Measurements from ENCODE around the gene ADPRHL1.

The ADPRHL1 gene

DNA sequence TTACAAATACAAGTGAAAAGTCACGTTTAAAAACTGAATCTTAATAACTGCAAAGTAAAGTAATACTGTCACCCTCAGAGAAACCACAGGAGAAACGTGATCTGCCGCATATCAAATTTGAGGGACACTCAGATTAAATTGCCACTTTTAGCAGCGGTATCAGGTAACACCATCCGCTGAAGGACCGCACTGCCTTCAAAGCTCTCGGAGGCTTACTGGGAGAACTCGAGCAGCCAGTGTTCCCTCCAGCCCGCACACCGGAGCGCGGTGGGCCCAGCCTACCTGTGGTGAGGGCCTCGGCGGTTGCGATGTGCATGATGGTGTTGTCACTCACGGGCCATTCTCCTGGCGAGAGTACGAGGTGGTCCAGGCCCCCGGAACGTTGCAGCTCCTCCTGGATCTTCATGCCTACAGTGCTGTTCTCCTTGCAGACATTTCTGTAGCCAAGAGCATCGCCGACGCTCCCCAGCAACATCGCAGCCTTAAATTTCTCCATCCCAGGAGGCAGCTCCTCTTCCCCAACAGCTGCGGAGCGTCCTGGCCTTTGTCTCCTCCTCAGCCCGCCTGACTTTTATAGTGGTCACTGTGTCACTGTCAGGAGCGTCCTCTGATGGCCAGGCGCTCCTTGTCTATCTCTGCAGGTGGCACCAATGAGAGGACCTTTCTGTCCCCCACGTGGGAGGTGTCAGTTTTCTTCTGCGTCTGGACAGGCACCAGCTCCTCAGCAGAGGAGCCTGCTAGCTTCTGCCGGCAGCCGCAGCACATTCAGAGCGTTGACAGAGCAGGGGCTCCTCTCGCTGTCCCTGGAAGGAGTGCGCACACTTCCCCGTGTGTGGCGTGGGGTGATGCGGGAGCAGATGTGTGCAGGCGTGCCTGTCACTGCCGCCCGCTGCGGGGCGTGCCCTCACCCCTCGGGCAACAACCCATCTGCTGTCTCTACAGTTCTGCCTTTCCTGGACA lies at the start of gene ADPRHL1:
ADPRHL1 (minus strand) TSS at position 547 of the 960 bp plus-strand sequence; CDS start at position 496, 51 bp downstream.
- FAIRE-seq, result no peak

DNA sequence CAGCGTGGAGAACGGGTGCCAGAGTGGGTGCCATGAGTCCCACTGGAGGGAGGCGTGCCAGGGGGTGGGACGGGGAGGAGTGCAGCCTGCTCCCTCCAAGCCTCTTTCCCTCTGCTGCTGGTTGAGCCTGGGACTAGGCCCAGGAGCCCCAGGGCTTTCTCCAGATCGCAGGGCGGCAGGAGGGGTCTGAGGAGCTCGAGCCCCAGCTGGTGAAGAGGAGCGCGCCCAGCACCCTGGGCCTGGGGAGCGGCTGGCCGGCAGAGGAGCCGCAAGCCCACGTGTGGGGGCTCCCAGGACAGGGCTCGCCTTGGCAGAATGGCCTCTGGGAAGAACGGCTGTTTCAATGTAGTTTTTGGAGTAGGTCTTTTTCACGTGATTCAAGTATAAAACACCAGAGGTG lies 49.4 kb upstream of the ADPRHL1 start:
- FAIRE-seq, result no peak

DNA sequence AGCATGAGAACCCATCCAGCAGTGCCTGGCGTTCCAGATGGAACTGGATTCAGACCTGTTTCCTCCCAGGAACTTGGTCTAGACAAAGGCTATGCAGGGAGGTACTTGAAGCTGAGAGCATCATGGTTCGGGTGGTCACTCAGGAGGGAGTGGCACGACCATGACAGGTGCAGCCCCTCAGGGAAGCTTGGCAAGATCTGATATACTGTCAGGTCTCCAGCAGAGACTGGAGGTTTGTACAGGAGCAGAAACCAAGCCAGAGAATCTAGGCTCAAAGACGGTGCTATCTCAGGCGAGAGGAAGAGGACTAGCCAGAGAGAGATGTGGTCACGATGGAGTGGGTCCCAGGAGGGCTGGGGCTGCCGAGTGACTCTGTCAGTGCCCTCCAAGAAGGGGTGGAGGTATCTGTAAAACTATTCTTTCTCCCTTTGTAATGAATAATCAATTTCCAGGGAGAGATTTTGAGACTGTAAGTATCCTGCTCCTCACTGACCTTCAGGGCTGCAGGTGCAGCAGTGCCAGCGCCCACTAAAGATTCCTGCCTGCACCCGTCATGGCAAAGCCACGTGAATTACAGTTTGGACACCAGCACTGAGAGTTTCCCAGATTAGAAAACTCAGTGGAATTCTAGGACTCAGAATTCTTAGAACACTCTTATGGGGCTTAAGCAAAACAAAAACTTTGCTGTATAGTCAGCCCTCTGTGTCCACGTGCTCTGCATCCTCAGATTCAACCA lies 47.4 kb upstream of the ADPRHL1 start:
- FAIRE-seq, result no peak

DNA sequence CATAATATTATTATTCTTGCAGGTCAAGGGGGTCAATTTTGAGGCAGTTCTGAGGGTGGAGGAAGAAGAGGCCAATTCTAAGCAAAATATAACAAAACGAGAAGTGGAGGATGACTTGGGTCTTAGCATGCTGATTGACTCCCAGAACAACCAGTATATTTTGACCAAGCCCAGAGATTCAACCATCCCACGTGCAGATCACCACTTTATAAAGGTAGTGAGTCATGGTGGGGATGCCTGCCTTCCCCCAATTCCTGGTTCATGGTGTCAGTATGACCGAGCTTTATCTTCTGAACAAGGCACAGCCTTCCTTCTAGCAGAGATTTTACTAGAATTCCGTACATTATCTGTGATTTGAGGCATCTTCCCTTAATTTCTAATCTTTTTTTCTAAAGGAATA lies 46.6 kb upstream of the ADPRHL1 start:
- no peak for FAIRE-seq

DNA sequence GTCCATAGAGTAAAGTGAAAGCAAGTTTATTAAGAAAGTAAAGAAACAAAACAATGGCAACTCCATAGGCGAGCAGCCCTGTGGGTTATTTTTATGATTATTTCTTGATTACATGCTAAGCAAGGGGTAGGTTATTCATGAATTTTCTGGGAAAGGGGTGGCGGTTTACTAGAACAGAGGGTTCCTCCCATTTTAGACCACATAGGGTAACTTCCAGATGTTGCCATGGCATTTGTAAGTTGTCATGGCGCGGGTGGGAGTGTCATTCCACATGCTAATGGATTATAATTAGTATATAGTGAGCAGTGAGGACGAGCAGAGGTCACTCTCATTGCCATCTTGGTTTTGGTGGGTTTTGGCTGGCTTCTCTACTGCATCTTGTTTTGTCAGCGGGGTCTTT lies 45.6 kb upstream of the ADPRHL1 start:
- FAIRE-seq, result no peak

DNA sequence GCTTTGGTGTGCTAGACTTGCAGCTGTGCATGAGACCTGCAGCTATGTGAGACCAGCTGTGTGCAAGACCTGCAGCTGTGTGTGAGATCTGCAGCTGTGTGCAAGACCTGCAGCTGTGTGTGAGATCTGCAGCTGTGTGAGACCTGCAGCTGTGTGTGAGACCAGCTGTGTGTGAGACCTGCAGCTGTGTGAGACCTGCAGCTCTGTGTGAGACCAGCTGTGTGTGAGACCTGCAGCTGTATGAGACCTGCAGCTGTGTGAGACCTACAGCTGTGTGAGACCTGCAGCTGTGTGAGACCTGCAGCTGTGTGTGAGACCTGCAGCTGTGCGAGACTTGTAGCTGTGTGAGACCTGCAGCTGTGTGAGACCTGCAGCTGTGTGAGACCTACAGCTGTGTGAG lies 43.9 kb upstream of the ADPRHL1 start:
- no peak for FAIRE-seq

DNA sequence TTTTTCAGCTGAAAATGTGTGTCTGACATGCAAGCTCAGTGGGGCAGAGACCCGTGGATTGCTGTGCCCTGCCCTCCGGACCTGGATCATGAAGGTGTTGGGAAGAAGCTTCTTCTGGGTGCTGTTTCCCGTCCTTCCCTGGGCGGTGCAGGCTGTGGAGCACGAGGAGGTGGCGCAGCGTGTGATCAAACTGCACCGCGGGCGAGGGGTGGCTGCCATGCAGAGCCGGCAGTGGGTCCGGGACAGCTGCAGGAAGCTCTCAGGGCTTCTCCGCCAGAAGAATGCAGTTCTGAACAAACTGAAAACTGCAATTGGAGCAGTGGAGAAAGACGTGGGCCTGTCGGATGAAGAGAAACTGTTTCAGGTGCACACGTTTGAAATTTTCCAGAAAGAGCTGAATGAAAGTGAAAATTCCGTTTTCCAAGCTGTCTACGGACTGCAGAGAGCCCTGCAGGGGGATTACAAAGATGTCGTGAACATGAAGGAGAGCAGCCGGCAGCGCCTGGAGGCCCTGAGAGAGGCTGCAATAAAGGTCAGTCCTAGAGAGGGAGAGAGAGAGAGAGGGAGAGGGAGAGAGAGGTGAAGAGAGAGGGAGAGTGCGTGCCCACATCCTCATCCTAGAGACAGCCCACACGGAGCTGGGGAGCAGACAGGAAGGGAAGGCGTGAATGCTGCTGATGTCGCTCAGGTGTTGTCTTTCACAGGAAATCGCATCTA lies 42.4 kb upstream of the ADPRHL1 start:
- FAIRE-seq, result no peak

DNA sequence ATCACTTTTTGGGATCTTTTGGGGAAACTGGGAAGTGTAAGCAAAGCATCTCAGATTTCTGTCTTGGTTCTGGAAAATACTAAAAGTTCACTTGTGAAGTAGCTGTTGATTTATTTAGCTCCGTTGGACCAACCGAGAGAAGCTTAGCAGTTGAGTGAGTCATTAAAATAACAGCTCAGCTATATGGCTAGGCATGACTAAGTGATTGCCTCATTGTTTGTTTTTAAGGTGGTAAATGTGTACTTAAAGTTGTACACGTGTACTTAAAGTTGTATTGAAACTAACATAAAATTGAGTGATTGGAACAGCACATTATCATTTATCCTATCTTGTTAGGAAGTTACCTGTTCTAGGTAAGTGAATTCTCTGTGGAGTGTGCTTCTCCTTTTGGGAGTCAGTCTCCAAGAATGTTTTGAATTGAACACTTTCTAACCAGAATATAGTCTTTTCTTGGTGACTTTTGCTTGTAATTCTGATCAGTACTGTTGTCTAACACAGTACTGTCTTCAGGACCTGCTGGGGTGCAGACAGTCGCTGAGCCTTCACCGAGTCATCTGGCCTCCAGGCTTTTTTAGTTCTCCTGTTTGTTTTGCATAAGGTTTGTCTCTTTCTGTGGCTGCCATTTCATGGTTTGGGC lies 40.1 kb upstream of the ADPRHL1 start:
- peak; percentile 99 for FAIRE-seq

DNA sequence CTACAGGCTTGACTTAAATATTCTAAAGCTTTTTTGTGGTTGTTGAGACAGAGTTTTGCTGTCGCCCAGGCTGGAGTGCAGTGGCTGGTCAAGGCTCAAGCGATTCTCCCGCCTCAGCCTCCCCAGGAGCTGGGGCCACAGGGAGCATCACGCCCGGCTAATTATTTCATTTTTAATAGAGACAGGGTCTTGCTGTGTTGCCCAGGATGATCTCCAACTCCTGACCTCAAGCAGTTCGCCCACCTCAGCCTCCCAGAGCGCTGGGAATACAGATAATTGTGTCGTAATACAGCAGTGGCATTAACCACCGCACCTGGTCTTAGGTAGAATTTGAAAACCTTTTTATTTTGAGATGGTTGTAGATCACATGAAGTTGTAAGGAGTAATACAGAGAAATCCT lies 38.7 kb upstream of the ADPRHL1 start:
- FAIRE-seq, result no peak

DNA sequence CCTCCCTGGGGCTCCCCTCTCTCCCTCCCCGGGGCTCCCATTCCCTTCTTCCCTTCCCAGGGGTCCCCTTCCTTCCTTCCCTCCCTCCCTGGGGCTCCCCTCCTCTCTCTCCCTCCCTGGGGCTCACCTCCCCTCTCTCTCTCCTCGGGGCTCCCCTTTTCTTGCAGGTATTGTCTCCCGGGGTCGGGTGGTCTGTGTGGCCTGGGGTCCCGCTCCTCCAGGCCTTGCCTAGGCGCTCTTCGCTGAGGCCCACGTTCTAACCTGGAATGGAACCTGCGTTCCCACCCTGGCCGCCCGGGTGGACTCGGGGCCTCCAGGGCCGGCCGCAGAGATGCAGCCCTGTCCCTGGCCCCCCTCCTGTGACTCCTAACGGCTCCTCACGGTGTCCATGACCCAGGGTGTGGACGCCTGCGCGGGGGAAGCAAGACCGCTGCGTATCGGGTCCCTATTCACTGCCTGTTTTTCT lies 38.2 kb upstream of the ADPRHL1 start:
- FAIRE-seq, result no peak

DNA sequence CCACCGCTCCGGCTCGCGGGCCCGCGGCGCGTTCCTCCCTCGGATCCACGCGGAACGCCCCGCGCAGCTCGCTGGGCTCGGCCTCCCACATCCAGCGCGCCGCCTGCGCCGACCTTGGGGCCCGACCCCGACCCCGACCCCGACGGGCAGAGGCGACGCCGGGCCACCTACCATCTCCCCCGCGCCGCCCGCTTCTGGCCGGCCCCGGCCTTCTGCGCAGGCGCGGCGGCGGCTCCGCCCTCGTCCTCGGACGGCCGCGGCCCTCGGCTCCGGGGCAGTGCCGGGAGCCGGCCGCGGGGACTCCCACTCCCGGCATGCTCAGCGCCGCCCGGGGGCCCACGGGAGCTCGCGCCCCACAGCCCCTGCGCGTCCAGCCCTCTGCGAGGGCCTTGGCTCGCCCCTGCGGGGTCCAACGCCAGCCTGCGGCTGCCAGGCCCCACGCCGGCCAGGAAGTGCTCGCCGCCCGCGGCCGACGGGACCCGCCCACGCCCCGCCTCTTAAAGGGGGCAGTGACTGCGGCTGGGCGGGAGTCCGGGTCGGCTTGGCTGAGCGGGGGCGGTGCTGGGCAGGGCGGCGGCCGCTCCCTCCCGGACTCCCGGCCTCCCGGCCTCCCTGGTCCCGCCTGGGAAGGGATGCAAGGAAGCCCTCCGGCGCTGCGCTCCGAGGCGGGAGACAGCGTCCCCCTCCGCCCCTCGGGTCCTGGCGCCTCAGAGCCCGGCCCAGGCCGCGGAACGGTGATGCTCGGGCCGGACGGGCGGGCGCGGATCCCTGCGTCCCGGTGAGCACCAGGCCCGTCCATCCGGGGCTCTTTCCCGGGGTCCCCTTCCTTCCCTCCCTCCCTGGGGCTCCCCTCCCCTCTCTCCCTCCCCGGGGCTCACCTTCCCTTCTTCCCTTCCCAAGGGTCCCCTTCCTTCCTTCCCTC lies 37.5 kb upstream of the ADPRHL1 start, which contains the start of gene DCUN1D2:
DCUN1D2 (minus strand) TSS at position 216 of the 922 bp plus-strand sequence; CDS start at position 174, 42 bp downstream.
- FAIRE-seq, result no peak

DNA sequence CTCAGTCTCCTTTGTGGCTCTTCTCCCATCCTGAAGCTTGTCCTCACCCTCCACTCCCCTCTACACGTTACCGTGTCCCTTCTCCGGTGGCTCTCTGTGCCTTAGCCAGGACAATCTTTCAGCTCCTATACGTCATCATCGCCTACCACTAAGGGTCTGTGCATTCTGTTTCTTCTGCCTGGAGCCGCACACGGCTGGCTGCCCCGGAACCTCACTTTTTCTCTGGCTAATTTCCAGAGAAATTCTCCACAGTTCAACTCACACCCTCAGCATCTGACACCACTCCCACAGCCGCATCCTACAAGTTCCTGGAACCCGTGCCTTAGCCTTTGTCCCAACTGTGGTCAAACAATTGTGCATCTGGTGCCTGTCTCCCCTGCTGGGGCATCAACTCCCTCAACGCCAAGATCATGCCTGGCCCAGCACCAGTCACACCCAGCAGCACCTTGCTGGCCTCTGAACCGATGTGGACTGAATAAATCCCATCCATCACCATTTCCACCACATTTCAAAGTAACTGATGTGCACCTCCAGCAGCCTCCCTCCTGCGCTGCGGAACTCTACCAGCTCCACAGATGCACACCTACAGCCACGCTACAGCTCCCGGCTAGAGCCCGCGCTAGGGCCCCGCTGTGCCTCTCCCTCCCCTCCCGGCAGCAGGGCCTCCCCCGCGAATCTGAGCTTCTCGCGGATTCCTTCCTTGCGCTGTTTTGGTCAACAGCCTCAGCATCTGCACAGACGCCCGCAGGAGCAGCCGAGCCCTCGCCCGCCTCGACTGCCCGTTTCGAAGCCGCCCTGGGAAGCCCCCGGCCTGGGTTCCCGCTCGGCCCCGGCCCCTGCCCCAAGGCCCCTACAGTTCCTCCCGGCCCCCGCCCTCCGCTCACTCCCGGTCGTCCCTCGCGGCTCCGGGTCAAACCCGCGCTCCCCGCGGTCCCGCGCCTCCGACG lies 36.5 kb upstream of the ADPRHL1 start:
- FAIRE-seq, result no peak

DNA sequence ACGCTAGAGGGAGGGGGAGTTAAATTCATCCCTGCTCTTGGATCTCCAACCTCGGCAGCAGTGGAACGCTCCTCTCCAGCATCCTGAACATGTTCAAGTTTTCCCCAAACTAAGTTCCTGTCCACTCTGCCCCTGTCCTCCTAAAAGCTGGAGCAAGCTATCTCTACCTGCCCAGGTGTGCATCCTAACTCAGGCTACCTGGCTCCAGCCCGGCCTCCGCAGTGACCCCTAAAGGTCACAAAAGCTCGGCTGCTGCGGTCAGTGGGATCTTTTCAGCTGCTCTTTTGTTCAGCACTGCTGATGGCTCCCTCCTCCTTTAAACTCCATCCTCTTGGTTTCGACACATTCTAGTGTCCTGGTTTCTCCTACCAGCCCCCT lies 35.9 kb upstream of the ADPRHL1 start:
- no peak for FAIRE-seq

DNA sequence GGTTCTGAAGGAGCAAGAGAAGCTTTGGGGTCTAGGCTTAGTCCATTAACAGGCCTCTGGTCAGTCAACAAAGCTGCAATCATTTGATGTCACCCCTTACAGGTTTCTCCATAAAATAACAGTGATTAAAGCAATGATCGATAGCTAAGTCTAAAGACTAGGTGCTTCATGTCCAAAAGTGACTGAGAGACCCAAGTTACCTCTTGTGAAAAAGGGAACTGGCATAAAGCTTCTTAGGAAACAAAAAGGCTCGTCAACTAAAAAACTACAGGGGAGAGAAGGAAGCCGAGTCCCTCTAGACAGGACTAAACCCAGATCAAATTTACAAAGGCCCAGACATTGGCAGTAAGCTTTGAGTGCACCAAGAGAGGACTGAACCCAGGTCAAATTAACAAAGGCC lies 35.0 kb upstream of the ADPRHL1 start:
- FAIRE-seq, result no peak

DNA sequence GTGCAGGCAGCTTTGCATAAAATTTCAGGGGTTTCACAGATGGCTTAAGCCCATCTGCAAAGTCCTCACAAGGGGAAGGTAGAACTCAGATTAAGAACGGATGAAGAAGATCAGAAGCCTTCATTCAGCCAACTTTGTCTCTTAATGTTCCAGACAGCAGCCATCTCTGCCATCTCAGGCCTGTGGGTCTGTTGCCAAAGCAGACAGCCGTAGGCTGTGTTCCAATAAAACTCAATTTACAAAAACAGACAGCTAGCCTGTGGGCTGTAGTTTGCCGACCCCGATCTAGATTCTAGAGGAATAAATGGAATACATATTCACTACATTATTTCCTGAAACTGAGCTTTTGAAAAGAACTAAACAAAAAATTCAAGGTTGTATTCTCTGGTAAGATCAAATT lies 33.4 kb upstream of the ADPRHL1 start:
- FAIRE-seq, result no peak

DNA sequence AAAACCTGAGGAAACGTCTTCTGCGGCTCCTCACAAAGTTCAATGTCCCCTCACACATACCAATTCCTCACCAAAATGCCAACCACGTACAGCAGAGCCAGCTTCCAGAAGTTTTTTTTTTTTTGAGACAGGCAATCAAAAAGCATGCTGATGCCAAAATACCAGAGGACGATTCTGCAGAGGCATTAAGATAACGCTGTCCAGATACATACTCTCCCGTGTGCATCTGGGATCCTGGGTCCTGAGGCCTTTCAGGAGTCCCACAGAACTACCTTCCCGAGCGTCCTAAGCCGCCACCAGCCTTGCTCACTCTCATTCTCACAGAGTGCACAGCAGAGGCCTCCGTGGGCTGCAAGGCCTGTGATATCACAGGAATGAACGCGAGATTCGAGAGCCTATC lies 32.3 kb upstream of the ADPRHL1 start:
- no peak for FAIRE-seq

DNA sequence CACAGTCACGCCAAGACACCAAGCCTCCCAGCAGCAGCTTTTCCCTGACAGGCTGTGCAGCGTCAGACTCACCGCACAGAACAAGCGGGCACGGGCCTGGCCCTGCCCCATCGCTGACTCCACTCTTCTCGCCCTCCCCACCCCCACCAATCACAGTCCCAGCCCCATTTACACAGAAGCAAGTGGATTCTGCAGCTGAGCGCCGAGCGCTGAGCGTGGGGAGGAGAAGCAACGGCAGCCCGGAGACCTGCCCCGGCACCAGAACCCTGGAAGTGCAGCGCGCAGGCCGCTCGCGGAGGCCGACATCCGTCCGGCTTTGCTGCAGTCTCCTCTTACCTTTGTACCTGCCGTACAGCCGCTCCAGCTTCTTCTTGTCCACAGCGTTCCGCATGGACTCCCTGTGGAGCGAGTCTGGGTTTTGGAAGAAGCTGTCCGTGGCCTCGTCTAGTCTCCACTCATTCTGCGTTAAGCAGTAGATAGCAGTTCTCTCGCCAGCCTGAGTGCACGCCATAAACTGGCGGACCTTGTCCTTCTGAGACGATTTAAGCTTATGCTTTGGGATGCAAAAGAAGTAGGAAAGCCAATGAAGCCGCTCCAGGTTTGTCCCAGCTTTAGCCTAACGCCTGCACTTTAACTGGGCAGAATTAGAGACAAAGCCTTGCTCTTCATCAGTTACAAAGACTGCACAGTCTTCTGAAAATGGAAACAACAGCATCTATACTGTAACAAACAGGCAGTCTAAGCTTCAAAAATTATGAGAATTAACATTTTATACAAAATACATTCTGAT lies 30.4 kb upstream of the ADPRHL1 start:
- FAIRE-seq, result no peak

DNA sequence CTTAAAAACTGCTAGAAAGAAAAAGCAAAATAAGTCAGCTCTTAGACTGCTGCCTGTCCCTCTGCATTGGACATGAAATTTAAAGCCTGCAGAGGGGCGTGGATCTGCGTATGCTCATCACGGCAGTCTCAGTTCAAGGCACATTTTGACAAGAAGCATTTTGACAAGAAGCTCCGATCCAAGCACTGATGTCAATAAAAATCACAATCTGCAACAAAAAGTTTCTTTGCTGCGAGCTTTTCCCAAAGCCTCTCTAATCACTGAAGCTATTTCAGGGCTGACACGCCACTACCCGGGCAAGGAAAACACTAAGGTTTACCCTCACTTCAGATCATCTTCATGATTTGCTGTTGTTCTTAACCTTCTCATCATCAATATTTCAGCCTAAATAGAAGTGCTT lies 29.8 kb upstream of the ADPRHL1 start:
- no peak for FAIRE-seq

DNA sequence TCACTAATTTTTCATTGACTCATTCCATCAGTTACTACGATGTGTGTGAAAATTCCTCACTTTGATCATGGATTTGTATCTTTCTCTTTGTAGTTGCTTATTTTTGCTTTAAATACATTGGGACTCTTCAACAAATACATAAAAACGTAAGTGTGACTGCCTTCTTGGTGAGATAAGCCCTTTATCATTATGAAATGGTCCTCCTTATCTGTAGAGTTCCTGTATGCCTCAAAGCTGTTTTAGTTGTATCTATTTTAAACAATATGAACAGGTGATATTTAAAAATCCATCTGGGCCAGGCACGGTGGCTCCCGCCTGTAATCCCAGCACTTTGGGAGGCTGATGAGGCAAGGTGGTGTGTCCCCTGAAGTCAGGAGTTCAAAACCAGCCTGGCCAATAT lies 25.9 kb upstream of the ADPRHL1 start:
- FAIRE-seq, result no peak

DNA sequence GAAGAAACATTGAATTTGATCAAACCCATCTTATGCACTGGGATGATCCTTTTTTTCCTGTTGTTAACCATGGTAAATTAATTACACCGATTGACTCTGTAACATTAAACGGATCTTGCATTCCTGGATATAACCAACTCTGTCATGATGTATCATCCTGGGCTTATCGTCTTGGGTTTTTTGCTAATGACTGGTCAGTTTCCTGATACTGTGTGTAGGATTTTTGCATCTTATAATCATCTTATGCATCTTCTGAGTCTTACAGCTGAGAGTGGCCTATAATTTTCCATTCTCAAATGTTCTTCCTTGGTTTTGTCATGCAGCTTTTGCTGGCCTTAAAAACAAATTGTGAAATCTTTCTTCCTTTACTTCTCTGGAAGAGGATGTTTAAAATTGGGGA lies 24.4 kb upstream of the ADPRHL1 start:
- FAIRE-seq, result no peak

All from islet of Langerhans (tissue), 1 donor.